HFFc6 (cell line): ENCODE results near the gene SKAP1. TPM values are rescaled to one million over a fixed set of nuclear protein-coding genes. Genes with fewer than 3 reads are reported as not detected.

ENCODE experiments used
- DNase-seq: peaks from one replicate; pipeline ENCODE4 v3.0.0-alpha.2; 2018
- H3K27ac Mint-ChIP-seq: 2 replicates; pipeline ENCODE4 v1.8.0; 2020; ENCODE audit warnings: mild to moderate bottlenecking, mixed read lengths
- H3K27me3 Mint-ChIP-seq: 2 replicates; pipeline ENCODE4 v1.8.0; 2021; ENCODE audit warnings: mild to moderate bottlenecking, moderate library complexity, mixed read lengths; ENCODE audit not compliant: insufficient read depth
- H3K36me3 Mint-ChIP-seq: 2 replicates; pipeline ENCODE4 v1.8.0; 2021; ENCODE audit warnings: low read depth, mixed read lengths
- H3K4me1 Mint-ChIP-seq: 2 replicates; pipeline ENCODE4 v1.8.0; 2020; ENCODE audit warnings: low read depth, mixed read lengths
- H3K4me3 Mint-ChIP-seq: 2 replicates; pipeline ENCODE4 v1.8.0; 2020; ENCODE audit warnings: mild to moderate bottlenecking, moderate library complexity, mixed read lengths
- H3K9me3 Mint-ChIP-seq: 2 replicates; pipeline ENCODE4 v1.8.0; 2020; ENCODE audit warnings: mild to moderate bottlenecking, mixed read lengths
- total RNA-seq, 6 experiments: library from RNA; stranded (reverse); fragmentation: NEBNext Ultra II Directional; extraction: Animal tissue kit (Norgen Biotek cat#: 25700); gene quantifications; 2 replicates in 1 of 6; 3 replicates in 5 of 6; pipeline ENCODE4 v1.2.3, GENCODE V29; 2021
- TF ChIP-seq, protein P1 (sequence below): fragments of 200-600 bp; sonication (generic); IDR thresholded peaks from 2 replicates; pipeline ENCODE4 v1.5.0; 2021; ENCODE audit warnings: antibody characterized with exemption, mild to moderate bottlenecking

Gene SKAP1
- total RNA-seq, 6 experiments from 2014 or later: not detected

DNA sequence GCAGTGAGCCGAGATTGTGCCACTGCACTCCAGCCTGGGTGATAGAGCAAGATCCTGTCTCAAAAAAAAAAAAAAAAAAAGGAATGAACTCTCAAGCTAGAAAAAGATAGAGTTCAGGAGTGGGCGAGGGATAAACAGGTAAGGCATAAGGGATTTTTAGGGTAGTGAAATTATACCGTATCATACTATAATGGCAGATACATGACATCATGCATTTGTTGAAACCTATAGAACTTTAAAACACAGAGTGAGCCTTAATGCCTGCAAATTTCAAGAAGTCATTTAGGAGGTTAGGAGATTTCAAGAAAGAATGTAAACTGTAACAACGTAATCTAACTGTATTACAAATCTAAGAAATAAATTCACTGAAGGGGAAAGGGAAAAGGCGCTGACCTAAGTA is 20.4 kb downstream of the SKAP1 start:
- no peaks in the 10 kb centered on the region for H3K36me3 Mint-ChIP-seq
- TF ChIP-seq, protein P1, sequence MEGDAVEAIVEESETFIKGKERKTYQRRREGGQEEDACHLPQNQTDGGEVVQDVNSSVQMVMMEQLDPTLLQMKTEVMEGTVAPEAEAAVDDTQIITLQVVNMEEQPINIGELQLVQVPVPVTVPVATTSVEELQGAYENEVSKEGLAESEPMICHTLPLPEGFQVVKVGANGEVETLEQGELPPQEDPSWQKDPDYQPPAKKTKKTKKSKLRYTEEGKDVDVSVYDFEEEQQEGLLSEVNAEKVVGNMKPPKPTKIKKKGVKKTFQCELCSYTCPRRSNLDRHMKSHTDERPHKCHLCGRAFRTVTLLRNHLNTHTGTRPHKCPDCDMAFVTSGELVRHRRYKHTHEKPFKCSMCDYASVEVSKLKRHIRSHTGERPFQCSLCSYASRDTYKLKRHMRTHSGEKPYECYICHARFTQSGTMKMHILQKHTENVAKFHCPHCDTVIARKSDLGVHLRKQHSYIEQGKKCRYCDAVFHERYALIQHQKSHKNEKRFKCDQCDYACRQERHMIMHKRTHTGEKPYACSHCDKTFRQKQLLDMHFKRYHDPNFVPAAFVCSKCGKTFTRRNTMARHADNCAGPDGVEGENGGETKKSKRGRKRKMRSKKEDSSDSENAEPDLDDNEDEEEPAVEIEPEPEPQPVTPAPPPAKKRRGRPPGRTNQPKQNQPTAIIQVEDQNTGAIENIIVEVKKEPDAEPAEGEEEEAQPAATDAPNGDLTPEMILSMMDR: no peak
- no peaks in the 10 kb centered on the region for H3K9me3 Mint-ChIP-seq
- peaks cover 35% of the 10 kb centered on the region for H3K27me3 Mint-ChIP-seq
- H3K4me3 Mint-ChIP-seq: no peak overlapping the region
- no peak for DNase-seq
- no peaks in the 10 kb centered on the region for H3K4me1 Mint-ChIP-seq
- no peak overlapping the region for H3K27ac Mint-ChIP-seq

DNA sequence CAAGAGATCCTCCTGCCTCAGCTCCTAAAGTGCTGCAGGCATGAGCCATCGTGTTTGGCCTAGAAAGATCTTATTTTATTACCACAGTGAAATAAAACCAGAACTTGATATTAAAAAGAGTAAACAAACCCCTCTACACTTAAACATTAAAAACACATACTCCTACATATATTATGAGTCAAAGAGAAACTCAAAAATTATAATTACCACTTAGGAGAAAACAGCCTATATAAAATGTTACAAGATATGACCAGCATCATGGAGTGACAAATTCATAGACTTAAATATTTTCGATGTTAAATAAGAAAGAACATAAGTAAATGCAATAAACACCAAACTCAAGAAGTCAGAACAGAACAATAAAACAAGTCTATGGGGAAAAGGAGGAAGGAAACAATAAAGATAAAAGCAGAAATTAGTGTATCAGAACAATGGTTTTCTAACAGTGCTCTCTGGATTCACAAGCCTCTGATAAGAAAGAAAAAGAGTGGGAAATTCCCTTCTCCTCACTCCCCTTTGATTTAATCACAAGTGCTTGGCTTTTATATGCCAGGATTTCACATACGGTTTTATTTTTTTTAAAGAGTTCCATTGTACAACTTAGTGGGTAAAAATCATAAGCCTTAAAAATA is 23.0 kb downstream of the SKAP1 start:
- Mint-ChIP-seq H3K9me3 (no peaks in the 10 kb centered on the region), H3K27ac (no peak overlapping the region), H3K4me1 (no peaks in the 10 kb centered on the region), H3K4me3 (no peak overlapping the region), H3K27me3 (peaks cover 31% of the 10 kb centered on the region), H3K36me3 (no peaks in the 10 kb centered on the region)
- DNase-seq: no peak
- TF ChIP-seq, protein P1: no peak

GRCh38 chr17:48394821-48395220 is 35.2 kb downstream of the SKAP1 start:
- no peaks in the 10 kb centered on the region for H3K4me1 Mint-ChIP-seq
- TF ChIP-seq, protein P1: no peak
- no peak for DNase-seq
- no peak overlapping the region for H3K27ac Mint-ChIP-seq
- H3K27me3 Mint-ChIP-seq: peaks cover 34% of the 10 kb centered on the region
- no peaks in the 10 kb centered on the region for H3K9me3 Mint-ChIP-seq
- H3K4me3 Mint-ChIP-seq: no peak overlapping the region
- no peaks in the 10 kb centered on the region for H3K36me3 Mint-ChIP-seq

- Mint-ChIP-seq H3K27me3 (peaks cover 27% of the 10 kb centered on the region), H3K4me1 (no peaks in the 10 kb centered on the region), H3K36me3 (no peaks in the 10 kb centered on the region), H3K27ac (no peak overlapping the region), H3K9me3 (no peaks in the 10 kb centered on the region), H3K4me3 (no peak overlapping the region)
- TF ChIP-seq, protein P1: no peak
- DNase-seq: no peak
Observed at GRCh38 chr17:48393283-48393682, 36.7 kb downstream of the SKAP1 start.

DNA sequence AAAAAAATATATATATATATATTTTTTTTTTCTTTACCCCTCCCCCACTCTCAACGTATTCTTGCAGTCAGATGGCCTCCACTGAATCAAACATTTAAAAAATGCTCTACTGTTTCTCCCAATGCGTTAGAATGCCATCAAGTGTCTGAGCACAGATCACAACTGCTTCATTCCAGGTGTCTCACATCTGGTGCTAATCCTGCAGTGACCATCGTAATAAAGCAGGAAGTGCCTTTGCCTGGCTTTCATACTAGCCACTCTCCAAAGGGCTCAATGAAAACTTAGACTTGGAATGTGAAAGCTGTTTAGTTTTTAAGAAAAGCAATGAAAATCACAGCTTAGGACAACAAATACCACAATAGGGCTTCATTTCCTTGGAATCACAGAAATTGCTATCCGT is 37.2 kb downstream of the SKAP1 start:
- no peak for DNase-seq
- H3K4me1 Mint-ChIP-seq: no peaks in the 10 kb centered on the region
- no peak overlapping the region for H3K4me3 Mint-ChIP-seq
- H3K27ac Mint-ChIP-seq: no peak overlapping the region
- TF ChIP-seq, protein P1: no peak
- no peaks in the 10 kb centered on the region for H3K9me3 Mint-ChIP-seq
- H3K36me3 Mint-ChIP-seq: no peaks in the 10 kb centered on the region
- peaks cover 25% of the 10 kb centered on the region for H3K27me3 Mint-ChIP-seq

- no peak for DNase-seq
- TF ChIP-seq, protein P1: no peak
- Mint-ChIP-seq H3K4me3 (no peak overlapping the region), H3K4me1 (no peaks in the 10 kb centered on the region), H3K36me3 (no peaks in the 10 kb centered on the region), H3K9me3 (no peaks in the 10 kb centered on the region), H3K27me3 (peaks cover 17% of the 10 kb centered on the region), H3K27ac (no peak overlapping the region)
Observed at GRCh38 chr17:48391444-48391843, 38.6 kb downstream of the SKAP1 start.
